IMR-90 (cell line): ENCODE data around the gene NFAT5.

Source experiments
- FOS ChIP-seq: fragments of 150-350 bp; IDR thresholded peaks from 2 replicates; pipeline ENCODE4 v1.6.1; 2016; ENCODE audit warnings: low read depth, low read length
- RFX5 ChIP-seq: IDR thresholded peaks from 2 replicates; pipeline ENCODE4 v1.8.0; 2012; ENCODE audit warnings: low read depth, mild to moderate bottlenecking, low read length, moderate library complexity

DNA sequence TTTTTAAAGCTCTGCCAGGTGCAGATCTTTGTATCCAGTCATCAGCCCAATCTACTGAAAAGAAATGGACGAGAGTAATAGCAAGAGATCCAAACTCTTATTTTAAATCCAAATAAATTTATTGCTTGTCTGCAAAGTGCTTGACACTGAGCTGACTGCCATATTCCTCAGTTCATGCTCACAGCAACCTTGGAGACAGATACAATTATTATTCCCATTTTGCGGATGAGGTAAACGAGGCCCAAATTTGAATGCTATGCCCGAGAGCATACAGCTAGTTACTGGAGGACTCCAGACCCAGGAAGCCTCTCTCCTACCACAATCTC is 188.3 kb downstream of the NFAT5 start:
- TF ChIP-seq FOS (no peak), RFX5 (no peak)
